WTC11 (cell line): ENCODE measurements around the gene CDRT4.

Experiments used
- IRF1 ChIP-seq: sonication (generic); formaldehyde crosslinking; IDR thresholded peaks from 2 replicates; pipeline ENCODE4 v1.8.0; 2023; ENCODE audit warnings: missing genetic modification reagents
- MXD4 ChIP-seq: fragments of 250-450 bp; sonication (Bioruptor Pico); IDR thresholded peaks from 2 replicates; pipeline ENCODE4 v1.8.0; 2021; ENCODE audit warnings: mild to moderate bottlenecking, moderate library complexity, borderline replicate concordance
- SP1 ChIP-seq: sonication (generic); formaldehyde crosslinking; conservative IDR thresholded peaks from 2 replicates; pipeline ENCODE4 v1.8.1; 2022; ENCODE audit warnings: missing genetic modification reagents
- ZNF121 ChIP-seq: sonication (generic); formaldehyde crosslinking; IDR thresholded peaks from 2 replicates; pipeline ENCODE4 v1.8.0; 2023; ENCODE audit warnings: missing genetic modification reagents
- TF ChIP-seq, protein P1 (sequence below): fragments of 200-600 bp; IDR thresholded peaks from 2 replicates; pipeline ENCODE4 v1.8.0; 2022; ENCODE audit warnings: antibody characterized with exemption
- TF ChIP-seq, protein P2 (sequence below): sonication (generic); formaldehyde crosslinking; conservative IDR thresholded peaks from 2 replicates; pipeline ENCODE4 v1.8.1; 2023; ENCODE audit warnings: mild to moderate bottlenecking, low read depth, missing genetic modification reagents, moderate library complexity
- TF ChIP-seq, protein P3 (sequence below): sonication (generic); formaldehyde crosslinking; IDR thresholded peaks from 2 replicates; pipeline ENCODE4 v1.8.1; 2023; ENCODE audit warnings: mild to moderate bottlenecking, missing genetic modification reagents
- TF ChIP-seq, protein P4 (sequence below): sonication (generic); formaldehyde crosslinking; IDR thresholded peaks from 2 replicates; pipeline ENCODE4 v1.8.0; 2022; ENCODE audit warnings: mild to moderate bottlenecking, missing genetic modification reagents
- TF ChIP-seq, protein P5 (sequence below): sonication (generic); formaldehyde crosslinking; IDR thresholded peaks from 2 replicates; pipeline ENCODE4 v1.8.1; 2022; ENCODE audit warnings: mild to moderate bottlenecking, moderate library complexity, missing genetic modification reagents
- TF ChIP-seq, protein P6 (sequence below): sonication (generic); formaldehyde crosslinking; IDR thresholded peaks from 2 replicates; pipeline ENCODE4 v1.8.0; 2022; ENCODE audit warnings: mild to moderate bottlenecking, missing genetic modification reagents

DNA sequence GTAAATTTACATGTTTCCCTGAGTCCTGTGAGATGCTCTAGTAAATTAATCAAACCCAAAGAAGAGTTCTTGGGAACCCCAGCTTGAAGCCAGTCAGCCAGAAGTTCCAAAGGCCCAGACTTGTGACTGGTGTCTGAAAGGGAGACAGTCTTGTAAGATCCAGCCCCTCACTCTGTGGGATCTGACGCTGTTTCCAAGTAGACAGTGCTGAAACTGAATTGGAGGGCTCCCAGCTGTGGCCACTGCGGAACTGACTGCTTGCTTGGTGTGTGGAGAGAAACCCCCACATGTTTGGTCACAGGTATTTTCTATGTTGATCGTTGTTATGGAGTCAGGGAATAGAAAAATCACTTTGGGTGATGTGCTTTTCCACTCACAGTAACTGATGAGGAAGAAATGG, 5.5 kb upstream of the CDRT4 start:
- TF ChIP-seq, protein P1, sequence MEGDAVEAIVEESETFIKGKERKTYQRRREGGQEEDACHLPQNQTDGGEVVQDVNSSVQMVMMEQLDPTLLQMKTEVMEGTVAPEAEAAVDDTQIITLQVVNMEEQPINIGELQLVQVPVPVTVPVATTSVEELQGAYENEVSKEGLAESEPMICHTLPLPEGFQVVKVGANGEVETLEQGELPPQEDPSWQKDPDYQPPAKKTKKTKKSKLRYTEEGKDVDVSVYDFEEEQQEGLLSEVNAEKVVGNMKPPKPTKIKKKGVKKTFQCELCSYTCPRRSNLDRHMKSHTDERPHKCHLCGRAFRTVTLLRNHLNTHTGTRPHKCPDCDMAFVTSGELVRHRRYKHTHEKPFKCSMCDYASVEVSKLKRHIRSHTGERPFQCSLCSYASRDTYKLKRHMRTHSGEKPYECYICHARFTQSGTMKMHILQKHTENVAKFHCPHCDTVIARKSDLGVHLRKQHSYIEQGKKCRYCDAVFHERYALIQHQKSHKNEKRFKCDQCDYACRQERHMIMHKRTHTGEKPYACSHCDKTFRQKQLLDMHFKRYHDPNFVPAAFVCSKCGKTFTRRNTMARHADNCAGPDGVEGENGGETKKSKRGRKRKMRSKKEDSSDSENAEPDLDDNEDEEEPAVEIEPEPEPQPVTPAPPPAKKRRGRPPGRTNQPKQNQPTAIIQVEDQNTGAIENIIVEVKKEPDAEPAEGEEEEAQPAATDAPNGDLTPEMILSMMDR, result no peak
- TF ChIP-seq, protein P2, sequence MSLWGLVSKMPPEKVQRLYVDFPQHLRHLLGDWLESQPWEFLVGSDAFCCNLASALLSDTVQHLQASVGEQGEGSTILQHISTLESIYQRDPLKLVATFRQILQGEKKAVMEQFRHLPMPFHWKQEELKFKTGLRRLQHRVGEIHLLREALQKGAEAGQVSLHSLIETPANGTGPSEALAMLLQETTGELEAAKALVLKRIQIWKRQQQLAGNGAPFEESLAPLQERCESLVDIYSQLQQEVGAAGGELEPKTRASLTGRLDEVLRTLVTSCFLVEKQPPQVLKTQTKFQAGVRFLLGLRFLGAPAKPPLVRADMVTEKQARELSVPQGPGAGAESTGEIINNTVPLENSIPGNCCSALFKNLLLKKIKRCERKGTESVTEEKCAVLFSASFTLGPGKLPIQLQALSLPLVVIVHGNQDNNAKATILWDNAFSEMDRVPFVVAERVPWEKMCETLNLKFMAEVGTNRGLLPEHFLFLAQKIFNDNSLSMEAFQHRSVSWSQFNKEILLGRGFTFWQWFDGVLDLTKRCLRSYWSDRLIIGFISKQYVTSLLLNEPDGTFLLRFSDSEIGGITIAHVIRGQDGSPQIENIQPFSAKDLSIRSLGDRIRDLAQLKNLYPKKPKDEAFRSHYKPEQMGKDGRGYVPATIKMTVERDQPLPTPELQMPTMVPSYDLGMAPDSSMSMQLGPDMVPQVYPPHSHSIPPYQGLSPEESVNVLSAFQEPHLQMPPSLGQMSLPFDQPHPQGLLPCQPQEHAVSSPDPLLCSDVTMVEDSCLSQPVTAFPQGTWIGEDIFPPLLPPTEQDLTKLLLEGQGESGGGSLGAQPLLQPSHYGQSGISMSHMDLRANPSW (CRISPR knock-in tag), result no peak
- TF ChIP-seq, protein P3, sequence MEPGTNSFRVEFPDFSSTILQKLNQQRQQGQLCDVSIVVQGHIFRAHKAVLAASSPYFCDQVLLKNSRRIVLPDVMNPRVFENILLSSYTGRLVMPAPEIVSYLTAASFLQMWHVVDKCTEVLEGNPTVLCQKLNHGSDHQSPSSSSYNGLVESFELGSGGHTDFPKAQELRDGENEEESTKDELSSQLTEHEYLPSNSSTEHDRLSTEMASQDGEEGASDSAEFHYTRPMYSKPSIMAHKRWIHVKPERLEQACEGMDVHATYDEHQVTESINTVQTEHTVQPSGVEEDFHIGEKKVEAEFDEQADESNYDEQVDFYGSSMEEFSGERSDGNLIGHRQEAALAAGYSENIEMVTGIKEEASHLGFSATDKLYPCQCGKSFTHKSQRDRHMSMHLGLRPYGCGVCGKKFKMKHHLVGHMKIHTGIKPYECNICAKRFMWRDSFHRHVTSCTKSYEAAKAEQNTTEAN (CRISPR knock-in tag), result no peak
- TF ChIP-seq, protein P4, sequence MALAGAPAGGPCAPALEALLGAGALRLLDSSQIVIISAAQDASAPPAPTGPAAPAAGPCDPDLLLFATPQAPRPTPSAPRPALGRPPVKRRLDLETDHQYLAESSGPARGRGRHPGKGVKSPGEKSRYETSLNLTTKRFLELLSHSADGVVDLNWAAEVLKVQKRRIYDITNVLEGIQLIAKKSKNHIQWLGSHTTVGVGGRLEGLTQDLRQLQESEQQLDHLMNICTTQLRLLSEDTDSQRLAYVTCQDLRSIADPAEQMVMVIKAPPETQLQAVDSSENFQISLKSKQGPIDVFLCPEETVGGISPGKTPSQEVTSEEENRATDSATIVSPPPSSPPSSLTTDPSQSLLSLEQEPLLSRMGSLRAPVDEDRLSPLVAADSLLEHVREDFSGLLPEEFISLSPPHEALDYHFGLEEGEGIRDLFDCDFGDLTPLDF, result no peak
- TF ChIP-seq MXD4 (CRISPR knock-in tag), result no peak
- TF ChIP-seq ZNF121 (CRISPR knock-in tag), result no peak
- TF ChIP-seq, protein P5, sequence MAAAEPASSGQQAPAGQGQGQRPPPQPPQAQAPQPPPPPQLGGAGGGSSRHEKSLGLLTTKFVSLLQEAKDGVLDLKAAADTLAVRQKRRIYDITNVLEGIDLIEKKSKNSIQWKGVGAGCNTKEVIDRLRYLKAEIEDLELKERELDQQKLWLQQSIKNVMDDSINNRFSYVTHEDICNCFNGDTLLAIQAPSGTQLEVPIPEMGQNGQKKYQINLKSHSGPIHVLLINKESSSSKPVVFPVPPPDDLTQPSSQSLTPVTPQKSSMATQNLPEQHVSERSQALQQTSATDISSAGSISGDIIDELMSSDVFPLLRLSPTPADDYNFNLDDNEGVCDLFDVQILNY (CRISPR knock-in tag), result no peak
- TF ChIP-seq, protein P6, sequence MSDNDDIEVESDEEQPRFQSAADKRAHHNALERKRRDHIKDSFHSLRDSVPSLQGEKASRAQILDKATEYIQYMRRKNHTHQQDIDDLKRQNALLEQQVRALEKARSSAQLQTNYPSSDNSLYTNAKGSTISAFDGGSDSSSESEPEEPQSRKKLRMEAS (CRISPR knock-in tag), result no peak
- no peak for TF ChIP-seq IRF1 (CRISPR knock-in tag)
- TF ChIP-seq SP1 (CRISPR knock-in tag), result no peak
